ENCODE results near the gene PITPNC1. TPM values are rescaled to one million over a fixed set of nuclear protein-coding genes. Genes with fewer than 3 reads are reported as not detected.

Gene PITPNC1
- total RNA-seq, 1 experiment from 2014 or later, result 6.9 TPM

GRCh38 chr17:67565068-67565467 is 188.0 kb downstream of the PITPNC1 start:
- Mint-ChIP-seq H3K4me3 (ENCODE audit: low read depth, unreplicated experiment) (no peak overlapping the region), H3K4me1 (ENCODE audit: low read depth, unreplicated experiment) (peaks cover 10% of the 10 kb centered on the region), H3K9me3 (ENCODE audit: low read depth, unreplicated experiment) (no peaks in the 10 kb centered on the region), H3K36me3 (ENCODE audit: insufficient read depth, unreplicated experiment) (no peaks in the 10 kb centered on the region), H3K27ac (ENCODE audit: unreplicated experiment) (no peak overlapping the region), H3K27me3 (ENCODE audit: unreplicated experiment) (peaks cover 11% of the 10 kb centered on the region)
- no TSS peak for BruUV-seq (replicated peaks)
- intact Hi-C loops (cut with micrococcal nuclease; ENCODE audit: unreplicated experiment), result no loop called here
- CTCF ChIA-PET, result no interaction called here
- TF ChIP-seq CTCF (IDR thresholded peaks at IDR 0.05; ENCODE audit: unreplicated experiment), result no peak
- no peak for DNase-seq

- no peak for DNase-seq
- Mint-ChIP-seq H3K27me3 (ENCODE audit: unreplicated experiment) (peaks cover 15% of the 10 kb centered on the region), H3K4me1 (ENCODE audit: low read depth, unreplicated experiment) (peaks cover 10% of the 10 kb centered on the region), H3K9me3 (ENCODE audit: low read depth, unreplicated experiment) (no peaks in the 10 kb centered on the region), H3K27ac (ENCODE audit: unreplicated experiment) (no peak overlapping the region), H3K36me3 (ENCODE audit: insufficient read depth, unreplicated experiment) (no peaks in the 10 kb centered on the region), H3K4me3 (ENCODE audit: low read depth, unreplicated experiment) (no peak overlapping the region)
- CTCF ChIA-PET, result no interaction called here
- no TSS peak for BruUV-seq (replicated peaks)
- TF ChIP-seq CTCF (IDR thresholded peaks at IDR 0.05; ENCODE audit: unreplicated experiment), result no peak
- intact Hi-C loops (cut with micrococcal nuclease; ENCODE audit: unreplicated experiment), result no loop called here
Observed at GRCh38 chr17:67566656-67567055, 189.6 kb downstream of the PITPNC1 start.

GRCh38 chr17:67569015-67569451 is 192.0 kb downstream of the PITPNC1 start:
- Mint-ChIP-seq H3K9me3 (ENCODE audit: low read depth, unreplicated experiment) (no peaks in the 10 kb centered on the region), H3K36me3 (ENCODE audit: insufficient read depth, unreplicated experiment) (no peaks in the 10 kb centered on the region), H3K27me3 (ENCODE audit: unreplicated experiment) (peaks cover 36% of the 10 kb centered on the region), H3K27ac (ENCODE audit: unreplicated experiment) (no peak overlapping the region), H3K4me3 (ENCODE audit: low read depth, unreplicated experiment) (no peak overlapping the region), H3K4me1 (ENCODE audit: low read depth, unreplicated experiment) (peaks cover 10% of the 10 kb centered on the region)
- no peak for DNase-seq
- TF ChIP-seq CTCF (IDR thresholded peaks at IDR 0.05; ENCODE audit: unreplicated experiment), result no peak
- no TSS peak for BruUV-seq (replicated peaks)
- intact Hi-C loops (cut with micrococcal nuclease; ENCODE audit: unreplicated experiment), result no loop called here
- CTCF ChIA-PET, result no interaction called here

GRCh38 chr17:67569873-67570272 is 192.8 kb downstream of the PITPNC1 start:
- H3K4me1 Mint-ChIP-seq (ENCODE audit: low read depth, unreplicated experiment), result peaks cover 10% of the 10 kb centered on the region
- DNase-seq, result no peak
- no peaks in the 10 kb centered on the region for H3K9me3 Mint-ChIP-seq (ENCODE audit: low read depth, unreplicated experiment)
- peaks cover 36% of the 10 kb centered on the region for H3K27me3 Mint-ChIP-seq (ENCODE audit: unreplicated experiment)
- no peak for TF ChIP-seq CTCF (IDR thresholded peaks at IDR 0.05; ENCODE audit: unreplicated experiment)
- no peak overlapping the region for H3K27ac Mint-ChIP-seq (ENCODE audit: unreplicated experiment)
- H3K4me3 Mint-ChIP-seq (ENCODE audit: low read depth, unreplicated experiment), result no peak overlapping the region
- intact Hi-C loops (cut with micrococcal nuclease; ENCODE audit: unreplicated experiment), result no loop called here
- CTCF ChIA-PET, result no interaction called here
- no TSS peak for BruUV-seq (replicated peaks)
- no peaks in the 10 kb centered on the region for H3K36me3 Mint-ChIP-seq (ENCODE audit: insufficient read depth, unreplicated experiment)

All from Calu3 (cell line).